PFSK-1 (cell line): ENCODE data around the gene LPCAT1.

Experiments used
- FOXP2 ChIP-seq: optimal IDR thresholded peaks from 2 replicates; pipeline ENCODE3; 2011; ENCODE audit warnings: borderline replicate concordance, control low read depth, inconsistent platforms; ENCODE audit not compliant: insufficient read depth; ENCODE audit errors: extremely low read length, extremely low read depth
- POLR2AphosphoS5 ChIP-seq: IDR thresholded peaks from 2 replicates; pipeline ENCODE4 v1.6.1; 2012; ENCODE audit warnings: low read depth, mild to moderate bottlenecking, control low read depth, low read length, moderate library complexity
- REST ChIP-seq, 2 experiments: IDR thresholded peaks; 2 replicates each; pipeline versions ENCODE4 v1.6.1 to v1.8.0; 2011 to 2012; ENCODE audit warnings: low read depth in 2 of 2, low read length in 2 of 2, control low read depth in 1 of 2, inconsistent platforms in 1 of 2, mild to moderate bottlenecking in 1 of 2, moderate library complexity in 1 of 2; ENCODE audit not compliant: insufficient read depth in 1 of 2
- SIN3A ChIP-seq: IDR thresholded peaks from 2 replicates; pipeline ENCODE4 v1.6.1; 2012; ENCODE audit warnings: mild to moderate bottlenecking, low read length, moderate library complexity, borderline replicate concordance; ENCODE audit not compliant: insufficient read depth
- TAF1 ChIP-seq: IDR thresholded peaks from 2 replicates; pipeline ENCODE4 v1.6.1; 2012; ENCODE audit warnings: low read length, control low read depth, borderline replicate concordance; ENCODE audit not compliant: insufficient read depth

LPCAT1 gene

GRCh38 chr5:1467341-1468246, 56.2 kb downstream of the LPCAT1 start:
- TF ChIP-seq TAF1, result no peak
- no peak for TF ChIP-seq FOXP2
- no peak; the same call in 1 of the 2 replicates for TF ChIP-seq POLR2AphosphoS5
- TF ChIP-seq SIN3A, result no peak
- TF ChIP-seq REST (IDR thresholded peaks at IDR 0.05; ENCODE audit: insufficient read depth in 1 of 2, low read depth in 2 of 2, low read length in 2 of 2), result no peak

- TF ChIP-seq POLR2AphosphoS5 (no peak), SIN3A (no peak), REST (IDR thresholded peaks at IDR 0.05; ENCODE audit: insufficient read depth in 1 of 2, low read depth in 2 of 2, low read length in 2 of 2) (no peak), FOXP2 (no peak), TAF1 (no peak)
Measured at GRCh38 chr5:1466631-1467265, 57.0 kb downstream of the LPCAT1 start.

- no peak for TF ChIP-seq SIN3A
- no peak for TF ChIP-seq REST (IDR thresholded peaks at IDR 0.05; ENCODE audit: insufficient read depth in 1 of 2, low read depth in 2 of 2, low read length in 2 of 2)
- TF ChIP-seq POLR2AphosphoS5, result no peak
- no peak for TF ChIP-seq TAF1
- no peak for TF ChIP-seq FOXP2
Measured at GRCh38 chr5:1465966-1466471, 57.7 kb downstream of the LPCAT1 start.

- TF ChIP-seq REST (IDR thresholded peaks at IDR 0.05; ENCODE audit: insufficient read depth in 1 of 2, low read depth in 2 of 2, low read length in 2 of 2) (no peak), FOXP2 (no peak), TAF1 (no peak), SIN3A (no peak), POLR2AphosphoS5 (no peak)
Measured at GRCh38 chr5:1465117-1465516, 58.6 kb downstream of the LPCAT1 start.
